ENCODE data around the gene MPO.

DNA sequence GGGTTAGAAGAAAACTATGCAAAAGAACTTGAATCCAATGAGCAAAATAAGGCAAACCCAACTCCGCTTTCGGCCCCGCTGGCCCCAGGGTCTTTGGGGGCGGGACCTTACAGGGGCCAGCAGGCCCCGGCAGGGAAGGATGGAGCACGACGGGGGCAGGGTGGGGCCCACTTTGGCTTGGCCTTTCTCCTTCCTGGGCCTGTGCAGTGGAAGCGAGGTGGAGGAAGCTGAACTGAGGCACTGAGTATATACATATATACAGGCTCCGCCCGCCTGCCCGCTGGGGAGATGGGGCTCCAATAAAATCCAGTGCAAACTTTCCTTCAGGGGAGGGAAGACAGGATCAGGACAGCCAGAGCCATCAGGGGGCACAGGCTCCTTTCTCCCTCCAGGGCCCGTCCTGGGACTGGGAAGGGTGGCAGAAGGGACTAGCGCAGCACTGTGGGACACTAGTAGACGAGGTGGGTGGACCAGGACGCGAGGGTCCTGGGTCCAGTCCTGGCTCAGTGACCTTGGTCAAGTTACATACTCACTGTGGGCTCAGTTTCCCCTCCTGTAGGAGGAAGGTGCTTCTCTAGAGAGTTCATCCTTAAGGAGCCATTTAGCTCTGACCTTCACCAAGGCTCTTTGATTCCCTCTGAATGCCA lies 20.9 kb upstream of the MPO start:
- TF ChIP-seq, protein P1, sequence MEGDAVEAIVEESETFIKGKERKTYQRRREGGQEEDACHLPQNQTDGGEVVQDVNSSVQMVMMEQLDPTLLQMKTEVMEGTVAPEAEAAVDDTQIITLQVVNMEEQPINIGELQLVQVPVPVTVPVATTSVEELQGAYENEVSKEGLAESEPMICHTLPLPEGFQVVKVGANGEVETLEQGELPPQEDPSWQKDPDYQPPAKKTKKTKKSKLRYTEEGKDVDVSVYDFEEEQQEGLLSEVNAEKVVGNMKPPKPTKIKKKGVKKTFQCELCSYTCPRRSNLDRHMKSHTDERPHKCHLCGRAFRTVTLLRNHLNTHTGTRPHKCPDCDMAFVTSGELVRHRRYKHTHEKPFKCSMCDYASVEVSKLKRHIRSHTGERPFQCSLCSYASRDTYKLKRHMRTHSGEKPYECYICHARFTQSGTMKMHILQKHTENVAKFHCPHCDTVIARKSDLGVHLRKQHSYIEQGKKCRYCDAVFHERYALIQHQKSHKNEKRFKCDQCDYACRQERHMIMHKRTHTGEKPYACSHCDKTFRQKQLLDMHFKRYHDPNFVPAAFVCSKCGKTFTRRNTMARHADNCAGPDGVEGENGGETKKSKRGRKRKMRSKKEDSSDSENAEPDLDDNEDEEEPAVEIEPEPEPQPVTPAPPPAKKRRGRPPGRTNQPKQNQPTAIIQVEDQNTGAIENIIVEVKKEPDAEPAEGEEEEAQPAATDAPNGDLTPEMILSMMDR (conservative IDR thresholded peaks at IDR 0.05 in 1 of 2, IDR thresholded peaks at IDR 0.05 in 1 of 2; ENCODE audit: low read depth in 1 of 2, low read length in 2 of 2): no peak
- TF ChIP-seq EZH2 (IDR thresholded peaks at IDR 0.05; ENCODE audit: low read length, missing control alignments): no peak
